Measurements from ENCODE around the gene ASTN2. TPM values are rescaled to one million over a fixed set of nuclear protein-coding genes. Genes with fewer than 3 reads are reported as not detected.

The ASTN2 gene
- total RNA-seq, 1 donor from 2014 or later, result 0.53 TPM

- no peak for FAIRE-seq
- Histone ChIP-seq H3K36me3 (ENCODE audit: control insufficient read depth, insufficient read depth, low read length) (no peaks in the 10 kb centered on the region), H3K4me3 (ENCODE audit: low read depth, low read length) (no peak overlapping the region), H3K27me3 (ENCODE audit: control insufficient read depth, insufficient read depth, low read length) (no peaks in the 10 kb centered on the region)
- no peak for DNase-seq (ENCODE audit: low read depth)
- TF ChIP-seq, protein P1, sequence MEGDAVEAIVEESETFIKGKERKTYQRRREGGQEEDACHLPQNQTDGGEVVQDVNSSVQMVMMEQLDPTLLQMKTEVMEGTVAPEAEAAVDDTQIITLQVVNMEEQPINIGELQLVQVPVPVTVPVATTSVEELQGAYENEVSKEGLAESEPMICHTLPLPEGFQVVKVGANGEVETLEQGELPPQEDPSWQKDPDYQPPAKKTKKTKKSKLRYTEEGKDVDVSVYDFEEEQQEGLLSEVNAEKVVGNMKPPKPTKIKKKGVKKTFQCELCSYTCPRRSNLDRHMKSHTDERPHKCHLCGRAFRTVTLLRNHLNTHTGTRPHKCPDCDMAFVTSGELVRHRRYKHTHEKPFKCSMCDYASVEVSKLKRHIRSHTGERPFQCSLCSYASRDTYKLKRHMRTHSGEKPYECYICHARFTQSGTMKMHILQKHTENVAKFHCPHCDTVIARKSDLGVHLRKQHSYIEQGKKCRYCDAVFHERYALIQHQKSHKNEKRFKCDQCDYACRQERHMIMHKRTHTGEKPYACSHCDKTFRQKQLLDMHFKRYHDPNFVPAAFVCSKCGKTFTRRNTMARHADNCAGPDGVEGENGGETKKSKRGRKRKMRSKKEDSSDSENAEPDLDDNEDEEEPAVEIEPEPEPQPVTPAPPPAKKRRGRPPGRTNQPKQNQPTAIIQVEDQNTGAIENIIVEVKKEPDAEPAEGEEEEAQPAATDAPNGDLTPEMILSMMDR (IDR thresholded peaks at IDR 0.05; ENCODE audit: insufficient read depth, low read length, severe bottlenecking), result no peak
Measured at GRCh38 chr9:116907989-116908388, 506.9 kb downstream of the ASTN2 start.

DNA sequence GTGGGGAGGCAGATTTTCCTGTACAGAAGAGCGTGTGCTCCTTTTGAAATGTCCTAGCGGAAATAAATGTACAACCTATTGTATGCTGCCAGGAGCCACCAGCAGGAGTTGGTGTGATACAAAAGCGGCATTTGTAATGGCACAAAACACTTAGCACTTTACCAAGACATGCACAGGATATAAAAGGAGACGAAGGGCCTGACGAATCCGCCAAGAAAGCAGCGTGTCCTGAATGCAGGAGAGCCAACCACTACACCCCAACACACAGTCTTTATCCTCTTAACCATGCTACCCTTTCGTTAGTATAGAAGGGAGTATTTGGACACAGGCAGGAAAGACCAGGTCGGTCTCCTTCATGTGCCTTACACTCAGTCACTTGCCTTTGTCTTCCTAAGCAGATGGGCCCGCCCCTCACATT is 509.7 kb downstream of the ASTN2 start:
- TF ChIP-seq, protein P1 (IDR thresholded peaks at IDR 0.05; ENCODE audit: insufficient read depth, low read length, severe bottlenecking), result no peak
- DNase-seq (ENCODE audit: low read depth), result no peak
- Histone ChIP-seq H3K36me3 (ENCODE audit: control insufficient read depth, insufficient read depth, low read length) (no peaks in the 10 kb centered on the region), H3K27me3 (ENCODE audit: control insufficient read depth, insufficient read depth, low read length) (no peaks in the 10 kb centered on the region), H3K4me3 (ENCODE audit: low read depth, low read length) (no peak overlapping the region)
- no peak for FAIRE-seq

- TF ChIP-seq, protein P1 (IDR thresholded peaks at IDR 0.05; ENCODE audit: insufficient read depth, low read length, severe bottlenecking), result no peak
- no peaks in the 10 kb centered on the region for H3K36me3 ChIP-seq (ENCODE audit: control insufficient read depth, insufficient read depth, low read length)
- FAIRE-seq (peak; percentile 23), DNase-seq (ENCODE audit: low read depth) (no peak)
- H3K4me3 ChIP-seq (ENCODE audit: low read depth, low read length), result no peak overlapping the region
- no peaks in the 10 kb centered on the region for H3K27me3 ChIP-seq (ENCODE audit: control insufficient read depth, insufficient read depth, low read length)
Measured at GRCh38 chr9:116904165-116904564, 510.7 kb downstream of the ASTN2 start.

DNA sequence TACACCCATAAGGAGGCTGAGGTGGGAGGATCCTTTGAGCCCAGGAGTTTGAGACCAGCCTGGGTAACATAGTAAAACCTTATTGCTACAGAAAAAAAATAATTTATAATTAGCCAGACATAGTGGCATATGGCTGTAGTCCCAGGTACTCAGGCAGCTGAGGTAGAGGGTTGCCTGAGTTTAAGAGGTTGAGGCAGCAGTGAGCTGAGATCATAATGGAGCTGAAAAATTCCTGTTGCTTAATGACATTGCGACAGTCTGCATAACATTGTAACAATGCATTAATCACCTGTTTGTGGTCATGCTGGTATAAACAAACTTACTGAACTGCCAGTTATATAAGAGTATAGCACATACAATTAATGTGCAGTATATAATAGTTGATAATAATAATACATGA is 513.6 kb downstream of the ASTN2 start:
- TF ChIP-seq, protein P1 (IDR thresholded peaks at IDR 0.05; ENCODE audit: insufficient read depth, low read length, severe bottlenecking), result no peak
- DNase-seq (ENCODE audit: low read depth), result peak; percentile 86
- H3K27me3 ChIP-seq (ENCODE audit: control insufficient read depth, insufficient read depth, low read length), result no peaks in the 10 kb centered on the region
- no peak overlapping the region for H3K4me3 ChIP-seq (ENCODE audit: low read depth, low read length)
- FAIRE-seq, result no peak
- H3K36me3 ChIP-seq (ENCODE audit: control insufficient read depth, insufficient read depth, low read length), result no peaks in the 10 kb centered on the region

DNA sequence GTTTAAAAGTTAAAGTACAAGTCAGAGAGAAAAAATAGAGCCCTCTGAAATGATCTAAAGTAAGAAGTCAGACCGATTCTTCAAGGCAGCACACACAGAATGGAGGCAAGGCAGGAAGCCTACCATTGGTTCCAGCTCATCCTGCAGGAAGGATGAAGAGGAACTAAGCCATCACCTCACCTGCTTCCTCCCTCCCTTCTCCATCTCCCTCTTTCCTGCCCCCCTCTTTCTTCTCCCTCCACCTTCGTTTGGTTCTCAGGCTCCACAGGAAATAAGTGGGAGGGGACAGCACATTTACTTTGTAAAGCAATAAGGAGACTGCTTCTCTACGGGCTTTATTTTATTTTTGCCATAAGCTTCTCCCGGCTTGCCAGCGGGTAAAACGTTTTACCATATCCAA is 514.3 kb downstream of the ASTN2 start:
- H3K27me3 ChIP-seq (ENCODE audit: control insufficient read depth, insufficient read depth, low read length), result no peaks in the 10 kb centered on the region
- TF ChIP-seq, protein P1 (IDR thresholded peaks at IDR 0.05; ENCODE audit: insufficient read depth, low read length, severe bottlenecking), result no peak
- no peak overlapping the region for H3K4me3 ChIP-seq (ENCODE audit: low read depth, low read length)
- no peak for FAIRE-seq
- DNase-seq (ENCODE audit: low read depth), result no peak
- H3K36me3 ChIP-seq (ENCODE audit: control insufficient read depth, insufficient read depth, low read length), result no peaks in the 10 kb centered on the region

DNA sequence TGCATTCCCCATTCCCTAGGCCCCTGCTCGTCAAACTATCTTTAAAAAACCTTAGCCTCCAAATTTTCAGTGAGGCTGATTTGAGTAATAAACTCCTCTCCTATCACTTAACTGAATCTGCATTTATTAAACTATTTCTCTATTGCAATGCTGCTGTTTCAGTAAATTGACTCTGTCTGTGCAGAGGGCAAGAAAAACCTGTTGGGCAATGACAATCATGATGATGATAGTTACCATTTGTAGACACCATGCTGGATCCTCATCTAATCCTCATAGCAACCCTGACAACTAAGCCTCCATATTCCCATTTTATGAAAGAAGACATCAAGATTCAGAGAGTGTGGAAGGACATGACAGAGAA is 514.9 kb downstream of the ASTN2 start:
- H3K27me3 ChIP-seq (ENCODE audit: control insufficient read depth, insufficient read depth, low read length), result no peaks in the 10 kb centered on the region
- no peak overlapping the region for H3K4me3 ChIP-seq (ENCODE audit: low read depth, low read length)
- no peak for DNase-seq (ENCODE audit: low read depth)
- no peaks in the 10 kb centered on the region for H3K36me3 ChIP-seq (ENCODE audit: control insufficient read depth, insufficient read depth, low read length)
- TF ChIP-seq, protein P1 (IDR thresholded peaks at IDR 0.05; ENCODE audit: insufficient read depth, low read length, severe bottlenecking), result no peak
- FAIRE-seq, result no peak

All from bronchial epithelial cell (primary cell).